Cardiac fibroblast (primary cell): ENCODE results near the gene FPR2.
"Not testable (repeated sequence)": the region's sequence is repeated elsewhere in the genome, so short reads cannot be mapped to it uniquely, and the experiment has no call there.

Source experiments
- DNase-seq, 2 donors: peaks; one replicate each; pipeline versions ENCODE4 v3.0.0 to v3.0.0-alpha.2; 2010; ENCODE audit warnings: low read depth in 2 of 2
- H3K4me3 ChIP-seq, 2 donors: replicated peaks in 1 of 2; 1 replicate in 1 of 2; 2 replicates in 1 of 2; pipeline ENCODE4 v1.5.1; 2011; ENCODE audit warnings: low read depth in 2 of 2, low read length in 2 of 2, mild to moderate bottlenecking in 2 of 2, moderate library complexity in 1 of 2
- CTCF ChIP-seq: IDR thresholded peaks from one replicate; pipeline ENCODE4 v1.5.1; 2011; ENCODE audit warnings: low read depth, mild to moderate bottlenecking, low read length, inconsistent platforms

Gene FPR2

GRCh38 chr19:51765086-51765485, 4.1 kb downstream of the FPR2 start:
- H3K4me3 ChIP-seq = no peak overlapping the region
- no peak for TF ChIP-seq CTCF
- DNase-seq = no peak

- H3K4me3 ChIP-seq = no peak overlapping the region
- no peak for DNase-seq
- TF ChIP-seq CTCF = no peak
Observed at GRCh38 chr19:51766461-51766860, 5.5 kb downstream of the FPR2 start.

- no peak for TF ChIP-seq CTCF
- DNase-seq = peak; percentile 36 to 70
Observed at GRCh38 chr19:51771376-51772130, 10.6 kb downstream of the FPR2 start.

GRCh38 chr19:51772977-51773376, 12.0 kb downstream of the FPR2 start:
- no peak overlapping the region for H3K4me3 ChIP-seq
- TF ChIP-seq CTCF = no peak
- peak in 1 of 2 donors; percentile 22 for DNase-seq

More at GRCh38 chr19:51771376-51772130, 10.6 kb downstream of the FPR2 start:
- no peak overlapping the region for H3K4me3 ChIP-seq

GRCh38 chr19:51776561-51776960, 15.6 kb downstream of the FPR2 start:
- not testable (repeated sequence) for DNase-seq

GRCh38 chr19:51777570-51778462, 16.8 kb downstream of the FPR2 start:
- peak; percentile 96 to 97 for DNase-seq
- no peak overlapping the region for H3K4me3 ChIP-seq
- TF ChIP-seq CTCF = peak; percentile 64

More at GRCh38 chr19:51776561-51776960, 15.6 kb downstream of the FPR2 start:
- not testable (repeated sequence) for H3K4me3 ChIP-seq

GRCh38 chr19:51779181-51779580, 18.2 kb downstream of the FPR2 start:
- no peak for DNase-seq
- TF ChIP-seq CTCF = no peak
- H3K4me3 ChIP-seq = no peak overlapping the region
